H7 (cell line): ENCODE measurements around the gene CDC20. TPM values are rescaled to one million over a fixed set of nuclear protein-coding genes. Genes with fewer than 3 reads are reported as not detected.

Experiments used
- DNase-seq: peaks from one replicate; pipeline ENCODE4 v3.0.0; 2012
- H3K27me3 ChIP-seq: 2 replicates; pipeline ENCODE4 v1.6.0; 2011; ENCODE audit warnings: mild to moderate bottlenecking, low read length; ENCODE audit not compliant: control insufficient read depth, insufficient read depth
- H3K36me3 ChIP-seq: replicated peaks from 2 replicates; pipeline ENCODE4 v1.5.1; 2011; ENCODE audit warnings: low read length; ENCODE audit not compliant: control insufficient read depth, insufficient read depth
- H3K4me3 ChIP-seq: 2 replicates; pipeline ENCODE4 v1.5.1; 2011; ENCODE audit warnings: low read depth, mild to moderate bottlenecking, control low read depth, low read length, moderate library complexity; ENCODE audit not compliant: insufficient read depth
- total RNA-seq: library from RNA; depleted of rRNA; stranded (reverse); fragments of >200 nt; shearing (Covaris generic); gene quantifications from 2 replicates; pipeline ENCODE4 v1.2.3, GENCODE V29; 2014

CDC20 gene
- total RNA-seq, 1 experiment from 2014 or later = 564 TPM

DNA sequence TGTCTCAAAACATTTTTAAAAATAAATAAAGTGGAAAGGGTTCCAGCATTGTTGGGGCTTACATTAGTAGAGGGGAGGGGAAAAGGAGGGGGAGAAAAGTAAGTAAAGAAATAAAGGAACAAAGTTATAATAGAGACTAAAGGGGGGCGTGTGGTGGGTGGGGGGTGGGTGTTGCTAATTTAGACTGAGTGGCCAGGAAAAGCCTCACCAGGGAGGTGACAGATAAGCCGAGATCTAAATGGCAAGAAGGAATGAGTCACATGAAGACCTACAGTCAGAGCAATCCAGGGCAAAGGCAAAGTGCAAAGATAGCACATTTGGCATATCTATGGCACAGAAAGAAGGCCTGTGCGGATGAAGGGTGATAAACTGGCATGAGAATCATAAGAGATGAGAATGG, 13.7 kb upstream of the CDC20 start:
- H3K27me3 ChIP-seq = peaks cover 9% of the 10 kb centered on the region
- no peaks in the 10 kb centered on the region for H3K36me3 ChIP-seq
- no peak overlapping the region for H3K4me3 ChIP-seq
- no peak for DNase-seq

DNA sequence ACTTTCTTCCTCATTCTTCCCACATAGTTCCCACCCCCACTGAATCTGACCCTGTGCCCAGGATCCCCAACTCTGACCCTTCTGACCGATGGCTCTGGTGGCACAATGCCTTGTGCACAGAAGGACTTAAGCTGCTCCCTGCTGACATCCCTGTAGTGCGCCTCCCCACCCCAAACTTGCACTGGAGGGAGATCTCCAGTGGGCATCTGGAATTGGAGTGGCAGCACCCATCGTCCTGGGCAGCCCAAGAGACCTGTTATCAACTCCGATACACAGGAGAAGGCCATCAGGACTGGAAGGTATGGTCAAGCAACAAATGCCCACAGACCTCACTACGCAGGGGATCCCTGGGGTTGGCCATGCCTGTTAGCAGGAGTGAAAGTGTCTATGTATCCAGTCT, 12.1 kb upstream of the CDC20 start:
- no peaks in the 10 kb centered on the region for H3K36me3 ChIP-seq
- H3K27me3 ChIP-seq = peaks cover 9% of the 10 kb centered on the region
- H3K4me3 ChIP-seq = no peak overlapping the region
- no peak for DNase-seq

DNA sequence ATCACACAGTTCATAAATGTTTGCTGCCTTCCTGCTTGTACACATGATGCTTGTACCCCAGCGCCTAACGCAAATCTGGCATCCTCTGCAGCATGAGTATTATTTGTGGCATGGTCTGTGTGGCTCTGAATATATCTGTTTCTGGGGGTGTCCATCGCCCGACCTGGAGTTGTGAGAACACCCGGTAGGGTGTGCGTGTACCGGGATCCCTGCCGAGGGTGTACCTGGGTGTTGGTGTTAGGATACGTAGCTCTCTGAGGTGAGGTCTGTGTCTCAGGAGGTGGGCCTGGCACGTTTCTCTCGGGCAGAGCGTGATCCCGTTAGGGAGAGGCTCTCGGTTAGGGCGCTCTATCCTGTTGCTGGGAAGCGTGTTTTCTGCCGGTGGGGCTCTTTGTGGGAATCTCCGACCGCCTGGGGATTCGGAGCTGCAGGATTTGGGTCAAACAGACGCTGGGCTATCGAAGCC, 10.4 kb upstream of the CDC20 start:
- DNase-seq = no peak
- Histone ChIP-seq H3K36me3 (no peaks in the 10 kb centered on the region), H3K27me3 (peaks cover 9% of the 10 kb centered on the region), H3K4me3 (peak overlapping the region; percentile 75)

DNA sequence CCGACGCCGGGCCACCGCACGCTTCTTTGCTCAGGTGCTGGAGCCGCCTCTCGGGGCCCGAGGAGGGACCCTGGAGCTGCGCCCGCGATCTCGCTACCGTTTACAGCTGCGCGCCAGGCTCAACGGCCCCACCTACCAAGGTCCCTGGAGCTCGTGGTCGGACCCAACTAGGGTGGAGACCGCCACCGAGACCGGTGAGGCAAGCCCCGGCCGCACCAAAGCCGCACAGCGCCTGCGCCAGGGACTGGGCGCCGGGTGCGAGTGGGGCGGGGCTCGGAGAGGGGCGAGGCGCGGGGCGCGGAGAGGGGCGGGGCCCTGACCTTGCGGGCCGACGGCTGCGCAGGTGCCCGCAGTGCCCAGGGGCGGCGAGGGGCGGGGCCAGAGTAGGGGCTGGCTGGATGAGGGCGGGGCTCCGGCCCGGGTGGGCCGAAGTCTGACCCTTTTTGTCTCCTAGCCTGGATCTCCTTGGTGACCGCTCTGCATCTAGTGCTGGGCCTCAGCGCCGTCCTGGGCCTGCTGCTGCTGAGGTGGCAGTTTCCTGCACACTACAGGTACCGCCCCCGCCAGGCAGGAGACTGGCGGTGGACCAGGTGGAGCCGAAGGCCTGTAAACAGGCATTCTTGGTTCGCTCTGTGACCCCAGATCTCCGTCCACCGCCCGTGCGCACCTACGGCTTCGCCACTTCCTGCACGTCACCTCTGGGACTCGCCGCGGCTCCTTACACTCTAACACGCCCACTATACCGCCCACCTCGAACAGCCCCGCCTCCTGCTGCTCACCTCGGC, 9.8 kb upstream of the CDC20 start:
- H3K36me3 ChIP-seq = no peaks in the 10 kb centered on the region
- peak overlapping the region; percentile 75 for H3K4me3 ChIP-seq
- H3K27me3 ChIP-seq = peaks cover 9% of the 10 kb centered on the region
- DNase-seq = peak; percentile 100

DNA sequence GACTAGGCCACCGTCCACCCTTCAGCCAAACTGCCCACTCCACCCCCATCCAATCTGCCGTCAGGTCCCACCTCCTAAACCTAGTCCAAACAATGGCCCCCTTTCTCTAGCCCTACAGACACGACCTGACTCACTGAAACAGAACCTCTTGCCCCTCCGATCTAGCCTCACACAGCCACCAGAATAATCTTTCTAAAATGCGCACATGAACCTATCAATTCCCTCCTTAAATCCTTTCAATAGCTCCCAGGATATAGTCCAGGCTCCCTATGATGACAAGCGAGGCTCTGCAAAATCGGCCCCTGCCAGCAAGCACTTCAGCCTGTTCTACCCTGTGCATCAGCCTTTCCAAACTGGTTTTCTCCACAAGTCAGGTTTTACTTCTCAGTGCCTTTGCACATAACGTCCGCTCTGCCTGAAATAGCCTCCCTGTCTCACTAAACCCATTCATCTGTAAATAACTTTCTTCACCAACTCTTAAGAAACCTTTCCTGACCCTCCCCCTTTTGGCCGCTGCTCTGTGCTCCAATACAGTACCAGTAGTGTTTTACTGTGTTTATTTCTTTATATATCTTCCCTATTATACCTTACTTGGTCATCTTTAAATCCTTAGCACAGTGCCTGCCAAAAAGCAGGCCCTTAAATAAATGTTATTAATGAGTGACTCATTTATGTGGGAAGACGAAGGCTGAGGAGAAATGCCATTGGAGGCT, 9.0 kb upstream of the CDC20 start:
- DNase-seq = no peak
- Histone ChIP-seq H3K27me3 (peaks cover 9% of the 10 kb centered on the region), H3K4me3 (peak overlapping the region; percentile 67), H3K36me3 (no peaks in the 10 kb centered on the region)

- H3K27me3 ChIP-seq = peaks cover 9% of the 10 kb centered on the region
- H3K4me3 ChIP-seq = no peak overlapping the region
- no peak for DNase-seq
- no peaks in the 10 kb centered on the region for H3K36me3 ChIP-seq
These were observed 7.8 kb upstream of the CDC20 start for GRCh38 chr1:43350976-43351375.

DNA sequence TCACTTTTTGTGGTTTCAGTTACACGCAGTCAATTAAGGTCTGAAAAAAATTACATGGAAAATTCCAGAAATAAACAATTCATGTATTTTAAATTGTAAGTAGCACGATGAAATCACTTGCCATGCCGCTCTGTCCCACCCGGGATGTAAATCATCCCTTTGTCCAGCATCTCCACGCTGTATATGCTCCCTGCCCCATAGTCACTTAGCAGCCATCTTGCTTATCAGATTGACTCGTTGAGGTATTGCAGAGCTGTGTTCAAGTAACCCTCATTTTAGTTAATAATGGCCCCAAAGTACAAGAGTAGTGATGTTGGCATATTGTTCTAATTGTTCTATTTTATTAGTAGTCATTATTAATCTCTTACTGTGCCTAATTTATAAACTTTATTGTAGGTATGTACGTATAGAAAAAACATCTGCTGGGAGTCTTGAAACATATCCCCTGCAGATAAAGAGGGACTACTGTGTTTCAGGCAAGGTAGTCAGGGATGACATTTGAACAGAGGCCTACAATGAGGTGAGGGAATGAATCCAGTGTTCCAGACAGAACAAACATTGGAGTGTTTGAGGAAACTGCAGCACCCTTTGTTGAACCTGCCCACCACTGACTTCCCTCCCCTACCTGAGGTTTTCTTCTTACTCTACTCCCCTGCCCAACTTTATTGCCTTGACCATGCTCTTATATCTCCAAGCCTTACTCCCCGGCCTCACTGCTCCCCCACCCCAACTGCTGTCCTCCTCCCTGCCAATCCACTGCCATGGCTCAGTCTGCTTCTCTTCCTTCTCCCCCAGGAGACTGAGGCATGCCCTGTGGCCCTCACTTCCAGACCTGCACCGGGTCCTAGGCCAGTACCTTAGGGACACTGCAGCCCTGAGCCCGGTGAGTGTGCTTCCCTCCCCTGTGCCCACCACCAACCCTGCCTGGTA, 7.1 kb upstream of the CDC20 start:
- peaks cover 9% of the 10 kb centered on the region for H3K27me3 ChIP-seq
- DNase-seq = no peak
- H3K4me3 ChIP-seq = no peak overlapping the region
- H3K36me3 ChIP-seq = no peaks in the 10 kb centered on the region

DNA sequence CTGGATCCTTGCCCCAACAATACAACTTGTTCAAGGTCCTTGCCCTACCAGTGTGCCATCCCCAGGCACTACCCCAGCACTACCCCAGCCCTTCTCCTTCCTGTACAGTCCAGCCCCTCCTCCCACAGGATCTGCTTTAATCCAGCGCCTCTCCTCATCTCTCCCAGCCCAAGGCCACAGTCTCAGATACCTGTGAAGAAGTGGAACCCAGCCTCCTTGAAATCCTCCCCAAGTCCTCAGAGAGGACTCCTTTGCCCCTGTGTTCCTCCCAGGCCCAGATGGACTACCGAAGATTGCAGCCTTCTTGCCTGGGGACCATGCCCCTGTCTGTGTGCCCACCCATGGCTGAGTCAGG, 6.5 kb upstream of the CDC20 start:
- H3K27me3 ChIP-seq = peaks cover 9% of the 10 kb centered on the region
- H3K36me3 ChIP-seq = no peaks in the 10 kb centered on the region
- H3K4me3 ChIP-seq = no peak overlapping the region
- DNase-seq = no peak

GRCh38 chr1:43352881-43353280, 5.9 kb upstream of the CDC20 start:
- Histone ChIP-seq H3K36me3 (no peaks in the 10 kb centered on the region), H3K4me3 (no peak overlapping the region), H3K27me3 (peaks cover 7% of the 10 kb centered on the region)
- peak; percentile 13 for DNase-seq

- H3K4me3 ChIP-seq = no peak overlapping the region
- no peak for DNase-seq
- no peaks in the 10 kb centered on the region; the same call in 1 of the 2 replicates for H3K27me3 ChIP-seq
- no peaks in the 10 kb centered on the region for H3K36me3 ChIP-seq
These were observed 4.3 kb upstream of the CDC20 start for GRCh38 chr1:43354471-43354870.

- no peak for DNase-seq
- H3K36me3 ChIP-seq = peaks cover 2% of the 10 kb centered on the region
- H3K27me3 ChIP-seq = no peaks in the 10 kb centered on the region; the same call in 1 of the 2 replicates
These were observed 3.8 kb upstream of the CDC20 start for GRCh38 chr1:43354936-43355335.

GRCh38 chr1:43357251-43357650, 1.5 kb upstream of the CDC20 start:
- Histone ChIP-seq H3K4me3 (no peak overlapping the region), H3K27me3 (no peaks in the 10 kb centered on the region), H3K36me3 (peaks cover 26% of the 10 kb centered on the region)
- no peak for DNase-seq

More at GRCh38 chr1:43354936-43355335, 3.8 kb upstream of the CDC20 start:
- no peak overlapping the region for H3K4me3 ChIP-seq

DNA sequence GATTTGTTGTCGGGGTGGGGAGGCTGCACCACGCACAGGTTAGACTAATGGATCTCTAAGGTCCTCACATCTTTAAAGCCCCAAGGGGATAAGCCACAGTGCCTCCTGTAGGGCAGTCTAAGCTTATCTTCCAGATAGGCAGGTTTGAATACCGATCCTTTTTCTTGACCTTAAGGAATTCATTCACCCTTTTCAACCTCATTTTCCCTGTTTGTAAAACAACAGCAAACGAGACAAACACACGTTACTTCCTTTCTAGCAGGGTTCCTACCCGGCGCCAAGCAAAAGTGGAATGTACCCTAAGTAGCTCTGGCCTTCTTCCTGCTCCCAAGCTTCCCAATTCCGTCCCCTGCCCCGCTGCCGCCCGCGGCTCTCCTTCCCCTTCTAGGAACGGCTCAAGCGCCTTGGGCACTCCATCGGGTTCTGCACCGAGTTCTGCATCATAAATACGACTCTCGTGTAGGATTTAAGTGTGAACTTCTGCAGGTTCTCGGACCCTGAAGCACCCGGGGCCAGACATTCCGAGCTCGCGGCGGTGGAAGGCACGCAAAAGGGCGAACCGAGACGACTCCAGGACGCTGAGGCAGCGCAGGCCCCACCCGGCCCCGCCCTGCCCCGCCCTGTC, 548 bp upstream of the CDC20 start:
- DNase-seq = peak; percentile 84
- Histone ChIP-seq H3K36me3 (peaks cover 30% of the 10 kb centered on the region), H3K4me3 (peak overlapping the region; percentile 100), H3K27me3 (no peaks in the 10 kb centered on the region)

- Histone ChIP-seq H3K27me3 (no peaks in the 10 kb centered on the region), H3K4me3 (peak overlapping the region; percentile 100), H3K36me3 (peaks cover 41% of the 10 kb centered on the region)
- peak; percentile 25 for DNase-seq
These were observed 915 bp downstream of the CDC20 start for GRCh38 chr1:43359696-43360095.
